ENCODE measurements around the gene CMAS. TPM values are rescaled to one million over a fixed set of nuclear protein-coding genes. Genes with fewer than 3 reads are reported as not detected.

The CMAS gene
- total RNA-seq, 1 experiment from 2014 or later: 24.3 TPM

DNA sequence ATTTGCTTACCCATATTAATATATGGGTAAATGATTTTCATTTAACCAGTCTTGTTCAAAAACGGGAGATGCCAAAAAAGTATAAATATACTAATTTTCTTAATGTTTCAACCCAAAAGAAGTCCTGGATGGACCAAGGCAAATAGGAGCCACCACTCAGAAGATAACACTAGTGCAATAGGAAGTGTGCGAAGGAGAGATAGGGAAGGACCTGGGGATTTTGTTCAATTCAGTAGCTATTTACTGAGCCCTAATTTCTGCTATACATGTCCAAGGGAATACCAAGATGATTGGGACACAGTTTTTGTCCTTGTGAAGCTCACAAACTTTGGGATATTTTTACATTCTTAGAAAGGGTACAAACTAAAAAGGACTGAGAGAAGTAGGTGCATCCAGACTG, 1.5 kb downstream of the CMAS start:
- Histone ChIP-seq H3K4me1 (ENCODE audit: control insufficient read depth, insufficient read depth, low read length) (no peaks in the 10 kb centered on the region), H3K27me3 (ENCODE audit: control insufficient read depth, insufficient read depth, low read length) (no peaks in the 10 kb centered on the region), H3K9me3 (ENCODE audit: control insufficient read depth, insufficient read depth, low read depth, low read length) (no peaks in the 10 kb centered on the region), H3K36me3 (ENCODE audit: control insufficient read depth, insufficient read depth, low read length) (no peaks in the 10 kb centered on the region; the same call in 1 of the 2 replicates), H3K27ac (ENCODE audit: low read length) (no peak overlapping the region), H3K4me3 (ENCODE audit: low read depth in 2 of 2, low read length in 2 of 2) (peak overlapping the region in 1 of 2 experiments; percentile 79; a peak in 2 of 4 replicates)
- intact Hi-C loops (cut with micrococcal nuclease; ENCODE audit: unreplicated experiment): no loop called here
- ATAC-seq: no peak
- in situ Hi-C loops (cut with HindIII; ENCODE audit: low pct_unique_long_range_greater_than_20kb, low sequenced_read_pairs): no loop called here
- POLR2A ChIA-PET: no interaction called here
- TF ChIP-seq POLR2AphosphoS5 (IDR thresholded peaks at IDR 0.05; ENCODE audit: low read depth, low read length) (no peak), TCF7L2 (IDR thresholded peaks at IDR 0.05; ENCODE audit: low read depth, low read length) (no peak), SIN3A (IDR thresholded peaks at IDR 0.05; ENCODE audit: borderline replicate concordance, insufficient read depth, low read depth, low read length) (no peak)
- TF ChIP-seq, protein P1, sequence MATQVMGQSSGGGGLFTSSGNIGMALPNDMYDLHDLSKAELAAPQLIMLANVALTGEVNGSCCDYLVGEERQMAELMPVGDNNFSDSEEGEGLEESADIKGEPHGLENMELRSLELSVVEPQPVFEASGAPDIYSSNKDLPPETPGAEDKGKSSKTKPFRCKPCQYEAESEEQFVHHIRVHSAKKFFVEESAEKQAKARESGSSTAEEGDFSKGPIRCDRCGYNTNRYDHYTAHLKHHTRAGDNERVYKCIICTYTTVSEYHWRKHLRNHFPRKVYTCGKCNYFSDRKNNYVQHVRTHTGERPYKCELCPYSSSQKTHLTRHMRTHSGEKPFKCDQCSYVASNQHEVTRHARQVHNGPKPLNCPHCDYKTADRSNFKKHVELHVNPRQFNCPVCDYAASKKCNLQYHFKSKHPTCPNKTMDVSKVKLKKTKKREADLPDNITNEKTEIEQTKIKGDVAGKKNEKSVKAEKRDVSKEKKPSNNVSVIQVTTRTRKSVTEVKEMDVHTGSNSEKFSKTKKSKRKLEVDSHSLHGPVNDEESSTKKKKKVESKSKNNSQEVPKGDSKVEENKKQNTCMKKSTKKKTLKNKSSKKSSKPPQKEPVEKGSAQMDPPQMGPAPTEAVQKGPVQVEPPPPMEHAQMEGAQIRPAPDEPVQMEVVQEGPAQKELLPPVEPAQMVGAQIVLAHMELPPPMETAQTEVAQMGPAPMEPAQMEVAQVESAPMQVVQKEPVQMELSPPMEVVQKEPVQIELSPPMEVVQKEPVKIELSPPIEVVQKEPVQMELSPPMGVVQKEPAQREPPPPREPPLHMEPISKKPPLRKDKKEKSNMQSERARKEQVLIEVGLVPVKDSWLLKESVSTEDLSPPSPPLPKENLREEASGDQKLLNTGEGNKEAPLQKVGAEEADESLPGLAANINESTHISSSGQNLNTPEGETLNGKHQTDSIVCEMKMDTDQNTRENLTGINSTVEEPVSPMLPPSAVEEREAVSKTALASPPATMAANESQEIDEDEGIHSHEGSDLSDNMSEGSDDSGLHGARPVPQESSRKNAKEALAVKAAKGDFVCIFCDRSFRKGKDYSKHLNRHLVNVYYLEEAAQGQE (IDR thresholded peaks at IDR 0.05; ENCODE audit: insufficient read depth in 1 of 2, low read depth in 2 of 2, low read length in 1 of 2): no peak
- TF ChIP-seq, protein P2, sequence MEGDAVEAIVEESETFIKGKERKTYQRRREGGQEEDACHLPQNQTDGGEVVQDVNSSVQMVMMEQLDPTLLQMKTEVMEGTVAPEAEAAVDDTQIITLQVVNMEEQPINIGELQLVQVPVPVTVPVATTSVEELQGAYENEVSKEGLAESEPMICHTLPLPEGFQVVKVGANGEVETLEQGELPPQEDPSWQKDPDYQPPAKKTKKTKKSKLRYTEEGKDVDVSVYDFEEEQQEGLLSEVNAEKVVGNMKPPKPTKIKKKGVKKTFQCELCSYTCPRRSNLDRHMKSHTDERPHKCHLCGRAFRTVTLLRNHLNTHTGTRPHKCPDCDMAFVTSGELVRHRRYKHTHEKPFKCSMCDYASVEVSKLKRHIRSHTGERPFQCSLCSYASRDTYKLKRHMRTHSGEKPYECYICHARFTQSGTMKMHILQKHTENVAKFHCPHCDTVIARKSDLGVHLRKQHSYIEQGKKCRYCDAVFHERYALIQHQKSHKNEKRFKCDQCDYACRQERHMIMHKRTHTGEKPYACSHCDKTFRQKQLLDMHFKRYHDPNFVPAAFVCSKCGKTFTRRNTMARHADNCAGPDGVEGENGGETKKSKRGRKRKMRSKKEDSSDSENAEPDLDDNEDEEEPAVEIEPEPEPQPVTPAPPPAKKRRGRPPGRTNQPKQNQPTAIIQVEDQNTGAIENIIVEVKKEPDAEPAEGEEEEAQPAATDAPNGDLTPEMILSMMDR (IDR thresholded peaks at IDR 0.05): no peak
- DNase-seq (ENCODE audit: low read depth, low spot score): no peak
- TSS peak; percentile 69 for BruUV-seq (replicated peaks)
- CTCF ChIA-PET: interaction anchor here (0.7 kb wide), 1 partner anchor 396 kb away, joined by 3 read pairs; no protein-coding TSS in a partner anchor

DNA sequence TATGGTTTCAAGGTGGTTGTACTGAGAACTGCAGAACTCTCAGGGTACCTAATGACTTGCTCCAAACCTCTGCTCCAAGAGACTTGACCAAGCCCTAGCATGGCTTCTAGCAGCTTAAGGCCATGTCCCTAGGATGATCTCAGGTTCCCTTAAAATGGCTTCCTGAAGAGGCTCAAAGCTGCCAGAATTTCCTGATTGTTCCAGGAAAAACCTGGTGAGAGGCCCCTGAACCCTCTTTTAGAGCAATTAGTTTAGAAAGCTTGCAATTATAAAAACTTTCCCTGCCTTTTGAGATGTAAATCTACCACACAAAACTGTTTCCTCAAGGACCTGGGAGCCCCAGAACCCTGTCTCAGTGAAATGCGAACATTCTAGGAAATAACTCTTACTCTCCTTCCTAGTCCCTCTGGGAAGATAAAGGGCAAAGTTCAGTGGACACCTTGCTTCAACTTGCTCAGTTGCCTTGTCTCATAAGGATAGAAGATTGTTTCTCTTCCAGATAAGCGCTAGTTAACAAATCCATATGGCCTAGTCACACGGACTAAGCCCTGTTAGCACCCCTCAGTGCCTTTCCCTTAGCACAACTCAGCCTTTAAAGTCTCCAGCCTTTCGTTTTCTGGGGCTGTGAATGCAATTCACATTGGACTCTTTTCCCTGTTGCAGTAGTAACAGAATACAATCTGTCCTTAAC, 2.5 kb downstream of the CMAS start:
- Histone ChIP-seq H3K4me1 (ENCODE audit: control insufficient read depth, insufficient read depth, low read length) (no peaks in the 10 kb centered on the region), H3K9me3 (ENCODE audit: control insufficient read depth, insufficient read depth, low read depth, low read length) (no peaks in the 10 kb centered on the region), H3K27me3 (ENCODE audit: control insufficient read depth, insufficient read depth, low read length) (no peaks in the 10 kb centered on the region), H3K36me3 (ENCODE audit: control insufficient read depth, insufficient read depth, low read length) (no peaks in the 10 kb centered on the region; the same call in 1 of the 2 replicates), H3K4me3 (ENCODE audit: low read depth in 2 of 2, low read length in 2 of 2) (no peak overlapping the region), H3K27ac (ENCODE audit: low read length) (no peak overlapping the region)
- intact Hi-C loops (cut with micrococcal nuclease; ENCODE audit: unreplicated experiment): no loop called here
- TF ChIP-seq POLR2AphosphoS5 (IDR thresholded peaks at IDR 0.05; ENCODE audit: low read depth, low read length): no peak
- TF ChIP-seq, protein P1 (IDR thresholded peaks at IDR 0.05; ENCODE audit: insufficient read depth in 1 of 2, low read depth in 2 of 2, low read length in 1 of 2): no peak
- TF ChIP-seq, protein P2 (IDR thresholded peaks at IDR 0.05): no peak
- no peak for TF ChIP-seq TCF7L2 (IDR thresholded peaks at IDR 0.05; ENCODE audit: low read depth, low read length)
- no peak for TF ChIP-seq SIN3A (IDR thresholded peaks at IDR 0.05; ENCODE audit: borderline replicate concordance, insufficient read depth, low read depth, low read length)
- DNase-seq (ENCODE audit: low read depth, low spot score) (no peak), ATAC-seq (no peak)
- no TSS peak for BruUV-seq (replicated peaks)
- CTCF ChIA-PET: no interaction called here
- in situ Hi-C loops (cut with HindIII; ENCODE audit: low pct_unique_long_range_greater_than_20kb, low sequenced_read_pairs): no loop called here
- POLR2A ChIA-PET: no interaction called here

Measured in Panc1 (cell line).